Measurements from ENCODE around the gene QKI. TPM values are rescaled to one million over a fixed set of nuclear protein-coding genes. Genes with fewer than 3 reads are reported as not detected.

QKI gene
- total RNA-seq, 2 donors from 2014 or later, result 9.1 to 28.0 TPM

GRCh38 chr6:163616452-163616851 is 201.9 kb downstream of the QKI start:
- Histone ChIP-seq H3K36me3 (no peaks in the 10 kb centered on the region), H3K9me3 (no peaks in the 10 kb centered on the region), H3K27ac (no peak overlapping the region), H3K4me3 (no peak overlapping the region), H3K27me3 (no peaks in the 10 kb centered on the region), H3K4me1 (no peaks in the 10 kb centered on the region), H3K9ac (ENCODE audit: low read depth in 2 of 2, low read length in 2 of 2) (no peak overlapping the region)
- no peak for TF ChIP-seq CTCF (IDR thresholded peaks at IDR 0.05)
- intact Hi-C loops (cut with DNase I), result no loop called here
- DNase-seq, result no peak

- TF ChIP-seq CTCF (IDR thresholded peaks at IDR 0.05), result no peak
- Histone ChIP-seq H3K4me3 (no peak overlapping the region), H3K4me1 (no peaks in the 10 kb centered on the region), H3K27me3 (no peaks in the 10 kb centered on the region), H3K9ac (ENCODE audit: low read depth in 2 of 2, low read length in 2 of 2) (no peak overlapping the region), H3K36me3 (no peaks in the 10 kb centered on the region), H3K27ac (no peak overlapping the region), H3K9me3 (no peaks in the 10 kb centered on the region)
- intact Hi-C loops (cut with DNase I), result no loop called here
- DNase-seq, result no peak
Measured at GRCh38 chr6:163617549-163617948, 203.0 kb downstream of the QKI start.

GRCh38 chr6:163620101-163620500 is 205.6 kb downstream of the QKI start:
- Histone ChIP-seq H3K36me3 (no peaks in the 10 kb centered on the region), H3K27ac (no peak overlapping the region), H3K9ac (ENCODE audit: low read depth in 2 of 2, low read length in 2 of 2) (no peak overlapping the region), H3K9me3 (no peaks in the 10 kb centered on the region), H3K27me3 (no peaks in the 10 kb centered on the region), H3K4me1 (no peaks in the 10 kb centered on the region), H3K4me3 (no peak overlapping the region)
- no peak for DNase-seq
- intact Hi-C loops (cut with DNase I), result no loop called here
- no peak for TF ChIP-seq CTCF (IDR thresholded peaks at IDR 0.05)

- no peak overlapping the region for H3K9ac ChIP-seq (ENCODE audit: low read depth in 2 of 2, low read length in 2 of 2)
- H3K36me3 ChIP-seq, result no peaks in the 10 kb centered on the region
- intact Hi-C loops (cut with DNase I), result no loop called here
- H3K4me1 ChIP-seq, result no peaks in the 10 kb centered on the region
- no peak for DNase-seq
- H3K9me3 ChIP-seq, result no peaks in the 10 kb centered on the region
- TF ChIP-seq CTCF (IDR thresholded peaks at IDR 0.05), result no peak
- no peak overlapping the region for H3K27ac ChIP-seq
- no peaks in the 10 kb centered on the region for H3K27me3 ChIP-seq
- no peak overlapping the region for H3K4me3 ChIP-seq
Measured at GRCh38 chr6:163620670-163621330, 206.3 kb downstream of the QKI start.

GRCh38 chr6:163625265-163625664 is 210.7 kb downstream of the QKI start:
- no peak for DNase-seq
- intact Hi-C loops (cut with DNase I), result no loop called here
- no peaks in the 10 kb centered on the region for H3K36me3 ChIP-seq
- no peak for TF ChIP-seq CTCF (IDR thresholded peaks at IDR 0.05)
- no peak overlapping the region for H3K4me3 ChIP-seq
- no peak overlapping the region for H3K27ac ChIP-seq
- H3K9me3 ChIP-seq, result no peaks in the 10 kb centered on the region
- H3K4me1 ChIP-seq, result no peaks in the 10 kb centered on the region
- H3K27me3 ChIP-seq, result no peaks in the 10 kb centered on the region
- H3K9ac ChIP-seq (ENCODE audit: low read depth in 2 of 2, low read length in 2 of 2), result no peak overlapping the region

Data from colonic mucosa (tissue), 4 donors.